Cardiac septum (tissue), 1 donor: Measurements from ENCODE around the gene SEL1L2. TPM values are rescaled to one million over a fixed set of nuclear protein-coding genes. Genes with fewer than 3 reads are reported as not detected.
"Not testable (repeated sequence)": the region's sequence is repeated elsewhere in the genome, so short reads cannot be mapped to it uniquely, and the experiment has no call there.

ENCODE experiments used
- DNase-seq: peaks from one replicate; pipeline ENCODE4 v3.0.0-alpha.2; 2020; ENCODE audit warnings: low spot score
- intact Hi-C: fragments of 100-400 bp; cut with DNase I; formaldehyde crosslinking; loops from one replicate; pipeline ENCODE4 v1.14.0; 2022
- long read RNA-seq: library from polyadenylated mRNA; unstranded; transcript quantifications from one replicate; pipeline ENCODE4 v2.0.0, GENCODE V29; 2021
- total RNA-seq: library from RNA; stranded (reverse); fragmentation: NEBNext Ultra II Directional; extraction: Animal tissue kit (Norgen Biotek cat#: 25700); gene quantifications from one replicate; pipeline ENCODE4 v1.2.1, GENCODE V29; 2021
- donor health status: DM: no; HTN: no; CAD: no.

The SEL1L2 gene, protein sequence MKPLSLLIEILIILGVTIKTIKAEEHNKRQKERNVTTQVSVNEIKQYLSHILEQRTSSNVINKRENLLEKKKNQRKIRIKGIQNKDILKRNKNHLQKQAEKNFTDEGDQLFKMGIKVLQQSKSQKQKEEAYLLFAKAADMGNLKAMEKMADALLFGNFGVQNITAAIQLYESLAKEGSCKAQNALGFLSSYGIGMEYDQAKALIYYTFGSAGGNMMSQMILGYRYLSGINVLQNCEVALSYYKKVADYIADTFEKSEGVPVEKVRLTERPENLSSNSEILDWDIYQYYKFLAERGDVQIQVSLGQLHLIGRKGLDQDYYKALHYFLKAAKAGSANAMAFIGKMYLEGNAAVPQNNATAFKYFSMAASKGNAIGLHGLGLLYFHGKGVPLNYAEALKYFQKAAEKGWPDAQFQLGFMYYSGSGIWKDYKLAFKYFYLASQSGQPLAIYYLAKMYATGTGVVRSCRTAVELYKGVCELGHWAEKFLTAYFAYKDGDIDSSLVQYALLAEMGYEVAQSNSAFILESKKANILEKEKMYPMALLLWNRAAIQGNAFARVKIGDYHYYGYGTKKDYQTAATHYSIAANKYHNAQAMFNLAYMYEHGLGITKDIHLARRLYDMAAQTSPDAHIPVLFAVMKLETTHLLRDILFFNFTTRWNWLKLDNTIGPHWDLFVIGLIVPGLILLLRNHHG
- total RNA-seq: 1.4 TPM
- long read RNA-seq, partial matches to known transcripts: 0 of 1 reads
- long read RNA-seq, other reads (novel, unspliced or antisense): 0 of 1 reads

GRCh38 chr20:13990465-13990864, at the start of gene SEL1L2:
SEL1L2 (minus strand) TSS chr20:13990614; CDS start chr20:13990534, 80 bp downstream.
- intact Hi-C loops: no loop called here
- no peak for DNase-seq

DNA sequence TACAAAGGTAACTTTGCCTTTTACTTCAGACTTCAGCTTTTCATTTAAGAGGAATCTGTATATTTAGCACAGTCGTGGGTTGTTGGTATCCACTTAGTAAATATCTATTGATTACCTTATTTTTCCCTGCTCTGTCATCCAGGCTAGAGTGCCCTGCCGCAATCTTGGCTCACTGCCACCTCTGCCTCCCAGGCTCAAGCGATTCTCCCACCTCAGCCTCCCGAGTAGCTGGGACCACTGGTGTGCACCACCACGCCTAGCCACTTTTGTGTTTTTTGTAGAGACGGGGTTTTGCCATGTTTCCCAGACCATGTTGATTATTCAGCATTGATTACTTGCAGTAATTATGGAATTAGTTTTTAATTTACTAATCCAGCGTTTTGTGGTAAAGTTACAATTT, 46.2 kb upstream of the SEL1L2 start:
- no peak for DNase-seq
- intact Hi-C loops: no loop called here

DNA sequence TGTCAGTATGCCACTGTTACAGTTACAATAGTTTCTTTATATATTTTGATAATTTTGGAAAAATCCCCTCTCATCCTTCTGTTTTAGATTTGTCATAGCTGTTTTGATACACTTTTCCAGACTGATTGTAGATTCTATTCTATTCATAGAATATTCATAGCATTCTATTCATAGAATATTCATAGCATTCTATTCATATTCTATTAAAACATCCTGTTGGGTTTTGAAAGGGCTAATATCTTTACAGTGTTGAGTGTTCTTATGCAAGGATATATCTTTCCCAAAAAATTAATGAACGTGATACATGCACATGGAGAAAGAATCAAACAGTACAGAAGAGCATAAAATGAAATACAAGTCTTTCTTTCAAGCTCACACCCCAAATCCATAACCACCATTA, 42.9 kb upstream of the SEL1L2 start:
- no peak for DNase-seq
- intact Hi-C loops: no loop called here

DNA sequence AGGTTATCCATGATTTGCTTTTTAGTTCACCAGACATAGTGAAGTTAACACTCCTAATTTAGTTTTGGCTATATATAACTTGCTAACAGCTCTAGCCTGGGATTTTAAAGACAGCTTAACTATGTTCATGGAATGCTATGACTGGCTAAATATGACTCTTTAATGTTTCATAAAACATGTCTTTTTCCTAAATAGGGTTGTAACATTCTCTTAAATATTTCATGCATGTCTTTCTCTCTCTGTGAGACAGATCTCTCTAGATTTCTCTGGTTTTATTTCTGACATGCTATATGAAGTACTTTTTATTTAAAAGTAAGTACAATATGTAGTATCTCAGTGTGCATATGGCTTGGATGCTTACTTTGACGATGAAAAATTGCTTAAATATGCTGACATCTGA, 40.6 kb upstream of the SEL1L2 start:
- intact Hi-C loops: no loop called here
- no peak for DNase-seq

GRCh38 chr20:14012671-14013070, 22.3 kb upstream of the SEL1L2 start:
- intact Hi-C loops: no loop called here
- DNase-seq: no peak

DNA sequence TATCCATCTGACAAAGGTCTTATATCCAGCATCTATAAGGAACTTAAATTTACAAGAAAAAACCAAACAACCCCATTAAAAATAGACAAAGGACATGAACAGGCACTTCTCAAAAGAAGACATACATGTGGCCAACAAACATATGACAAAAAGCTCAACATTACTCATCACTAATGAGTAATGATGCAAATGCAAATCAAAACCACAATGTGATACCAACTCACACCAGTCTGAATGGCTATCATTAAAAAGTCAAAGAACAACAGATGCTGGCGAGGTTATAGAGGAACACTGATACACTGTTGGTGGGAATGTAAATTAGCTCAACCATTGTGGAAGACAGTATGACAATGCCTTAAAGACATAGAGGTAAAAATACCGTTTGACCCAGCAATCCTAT, 18.8 kb upstream of the SEL1L2 start:
- intact Hi-C loops: no loop called here
- DNase-seq: no peak

GRCh38 chr20:14005996-14006395, 15.6 kb upstream of the SEL1L2 start:
- no peak for DNase-seq

GRCh38 chr20:14000917-14001316, 10.5 kb upstream of the SEL1L2 start:
- DNase-seq: no peak
- intact Hi-C loops: no loop called here

More at GRCh38 chr20:14005996-14006395, 15.6 kb upstream of the SEL1L2 start:
- intact Hi-C loops: no loop called here

DNA sequence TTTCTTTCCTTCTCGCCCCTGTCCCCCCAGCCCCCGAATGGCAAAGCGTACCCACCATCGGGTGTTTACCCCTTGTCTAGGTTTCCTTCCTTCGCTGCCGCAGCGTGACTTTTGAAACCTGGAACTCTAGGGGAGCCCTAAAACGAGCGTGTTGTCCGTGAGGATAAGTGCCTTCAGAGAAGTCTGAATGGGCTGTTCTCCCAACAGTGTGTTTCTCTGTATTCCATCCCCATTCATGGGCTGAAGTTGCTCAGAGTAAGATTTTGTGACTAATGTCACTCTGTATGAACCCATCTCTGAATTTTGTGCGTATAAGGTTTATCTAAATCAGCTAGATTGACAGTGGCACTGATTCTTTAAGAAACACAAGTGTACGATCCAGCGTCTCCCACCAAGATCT, 5.9 kb upstream of the SEL1L2 start:
- intact Hi-C loops: no loop called here
- no peak for DNase-seq

GRCh38 chr20:13995841-13996240, 5.4 kb upstream of the SEL1L2 start:
- intact Hi-C loops: no loop called here
- DNase-seq: no peak

GRCh38 chr20:13995086-13995665, 4.8 kb upstream of the SEL1L2 start, which contains the start of gene MACROD2:
MACROD2 (plus strand) TSS chr20:13995516.
- DNase-seq: peak; percentile 81
- intact Hi-C loops: no loop called here

DNA sequence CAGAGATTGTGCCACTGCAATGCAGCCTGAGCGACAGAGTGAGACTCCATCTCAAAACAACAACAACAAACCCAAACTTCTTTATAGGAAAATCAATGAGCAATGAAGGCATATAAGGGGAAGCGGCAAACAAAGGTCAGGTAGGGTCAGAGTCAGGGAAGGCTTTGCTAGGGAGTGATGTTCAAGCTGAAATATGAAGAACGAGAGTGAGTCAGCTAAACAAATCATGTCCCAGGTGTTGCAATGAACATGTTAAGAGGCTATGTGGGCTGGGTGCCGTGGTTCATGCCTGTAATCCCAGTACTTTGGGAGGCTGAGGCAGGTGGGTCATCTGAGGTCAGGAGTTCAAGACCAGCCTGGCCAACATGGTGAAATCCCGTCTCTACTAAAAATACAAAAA, 1.5 kb upstream of the SEL1L2 start:
- intact Hi-C loops, DNase-seq: not testable (repeated sequence)

GRCh38 chr20:13991311-13991710, 897 bp upstream of the SEL1L2 start:
- no peak for DNase-seq
- intact Hi-C loops: no loop called here

GRCh38 chr20:13984211-13984610, 6.2 kb downstream of the SEL1L2 start:
- intact Hi-C loops: no loop called here
- DNase-seq: no peak

DNA sequence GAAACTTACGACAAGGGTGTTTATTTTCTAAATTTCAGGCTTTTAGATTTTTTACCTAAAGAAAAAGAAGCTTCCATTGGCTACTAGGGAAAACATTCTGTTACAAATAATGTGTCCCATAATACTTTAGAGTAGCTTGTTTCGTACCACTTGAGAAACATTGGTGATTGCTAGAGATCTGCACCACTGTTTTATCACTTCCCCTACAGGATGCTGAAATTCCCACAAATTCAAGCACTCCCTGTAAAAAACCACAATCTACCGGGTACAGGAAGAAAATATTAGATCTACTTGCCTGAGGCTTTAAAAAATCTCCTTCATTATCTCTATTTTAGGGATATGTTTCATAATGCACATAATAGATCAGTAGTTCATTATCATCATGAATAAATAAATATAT, 29.9 kb downstream of the SEL1L2 start:
- intact Hi-C loops: no loop called here
- DNase-seq: no peak

DNA sequence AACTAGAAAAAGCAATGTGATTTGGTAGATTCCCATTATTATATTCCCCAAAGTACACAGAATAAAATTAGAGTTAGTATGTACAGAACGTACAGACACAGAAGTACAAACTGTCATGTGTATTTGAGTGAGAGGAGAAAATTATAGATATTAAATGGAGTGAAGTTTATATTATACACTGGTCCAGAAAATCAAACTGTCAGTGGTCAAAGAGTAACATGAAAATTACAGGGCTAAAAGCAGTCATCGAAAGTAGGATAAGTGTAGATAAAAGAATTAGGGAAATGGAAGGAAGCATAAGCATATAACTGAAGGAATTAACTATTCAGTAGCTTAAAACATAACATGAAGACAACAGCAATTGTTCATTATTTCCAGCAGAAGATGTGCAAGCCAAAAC, 30.3 kb downstream of the SEL1L2 start:
- DNase-seq: no peak
- intact Hi-C loops: no loop called here

DNA sequence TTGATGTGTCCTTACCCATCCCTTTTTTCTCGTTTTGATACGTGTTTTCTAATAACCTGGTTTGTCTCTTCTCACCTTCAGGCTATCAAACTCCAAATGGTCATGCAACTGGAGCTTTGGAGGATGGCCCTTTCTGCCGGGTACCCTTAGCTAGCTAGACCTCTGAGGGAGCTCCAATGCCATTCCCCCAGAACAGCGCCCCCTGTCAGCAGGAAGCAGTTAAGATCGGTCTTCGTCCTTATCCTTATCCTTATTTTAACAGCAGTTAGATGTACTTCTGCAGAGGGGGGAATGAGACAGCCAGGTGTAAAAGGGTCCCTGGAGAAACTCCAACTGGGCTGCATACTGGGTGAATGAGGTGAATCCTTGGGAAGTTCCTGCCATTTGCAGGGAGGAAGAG, 37.2 kb downstream of the SEL1L2 start:
- intact Hi-C loops: loop anchor here (10.0 kb wide), 1 partner anchor 128 kb away; no protein-coding TSS in a partner anchor
- DNase-seq: no peak

GRCh38 chr20:13947719-13948118, 42.7 kb downstream of the SEL1L2 start:
- intact Hi-C loops: no loop called here

GRCh38 chr20:13941031-13941430, 49.4 kb downstream of the SEL1L2 start:
- intact Hi-C loops: no loop called here
- DNase-seq: no peak

More at GRCh38 chr20:13947719-13948118, 42.7 kb downstream of the SEL1L2 start:
- DNase-seq: no peak

- no peak for DNase-seq
- intact Hi-C loops: no loop called here
These were observed 53.4 kb downstream of the SEL1L2 start for GRCh38 chr20:13936781-13937576.
